Activated CD4-positive, alpha-beta T cell treated with anti-CD3 and anti-CD28 coated beads for 48 hours (primary cell): Measurements from ENCODE around the gene BAG5.

Source experiments
- DNase-seq: peaks from one replicate; pipeline ENCODE4 v3.0.0-alpha.2; 2020

The BAG5 gene

DNA sequence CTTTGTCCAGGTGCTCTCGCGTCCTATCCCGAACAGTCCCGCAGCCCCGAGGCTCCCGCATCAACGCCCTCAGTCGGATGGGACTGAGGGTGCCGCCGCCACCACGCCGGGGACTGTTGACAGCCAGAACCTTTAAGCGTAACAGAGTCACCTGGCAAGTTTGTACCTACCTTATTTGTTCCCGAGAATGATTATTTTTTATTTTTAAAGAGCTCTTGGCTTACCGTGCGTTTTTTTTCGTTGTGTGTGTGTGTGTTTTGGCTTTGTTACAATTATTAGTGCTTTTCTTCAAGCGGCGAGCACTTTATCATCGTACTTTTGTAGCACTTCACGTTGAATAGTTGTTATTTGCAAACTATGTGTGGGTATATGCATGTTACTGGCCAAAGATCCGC, 766 bp upstream of the BAG5 start:
- no peak for DNase-seq

DNA sequence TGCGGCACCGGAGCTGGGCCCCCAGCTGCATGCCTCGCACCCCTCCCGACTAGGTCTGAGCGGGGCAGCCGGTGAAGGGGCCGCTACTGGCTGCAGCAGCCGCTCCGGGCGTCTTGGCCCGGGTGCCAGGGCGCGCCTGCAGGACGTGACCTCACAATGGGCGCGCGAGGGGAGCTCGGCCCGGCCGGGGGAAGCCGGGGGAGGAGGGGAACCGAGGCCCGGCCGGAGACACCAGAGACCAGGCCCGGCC, 353 bp downstream of the BAG5 start:
- DNase-seq: no peak

- peak; percentile 63 for DNase-seq
These were observed 877 bp downstream of the BAG5 start for GRCh38 chr14:103561381-103562178.

- DNase-seq: no peak
These were observed 1.8 kb downstream of the BAG5 start for GRCh38 chr14:103560691-103561090.

- no peak for DNase-seq
These were observed 2.7 kb downstream of the BAG5 start for GRCh38 chr14:103559766-103560165.

GRCh38 chr14:103558071-103558882, 4.2 kb downstream of the BAG5 start:
- DNase-seq: no peak

- DNase-seq: no peak
These were observed 5.3 kb downstream of the BAG5 start for GRCh38 chr14:103556946-103557758.

- DNase-seq: no peak
These were observed 6.7 kb downstream of the BAG5 start for GRCh38 chr14:103555559-103556337.

- no peak for DNase-seq
These were observed 9.6 kb downstream of the BAG5 start for GRCh38 chr14:103552846-103553210.

- no peak for DNase-seq
These were observed 10.2 kb downstream of the BAG5 start for GRCh38 chr14:103552011-103552845.

DNA sequence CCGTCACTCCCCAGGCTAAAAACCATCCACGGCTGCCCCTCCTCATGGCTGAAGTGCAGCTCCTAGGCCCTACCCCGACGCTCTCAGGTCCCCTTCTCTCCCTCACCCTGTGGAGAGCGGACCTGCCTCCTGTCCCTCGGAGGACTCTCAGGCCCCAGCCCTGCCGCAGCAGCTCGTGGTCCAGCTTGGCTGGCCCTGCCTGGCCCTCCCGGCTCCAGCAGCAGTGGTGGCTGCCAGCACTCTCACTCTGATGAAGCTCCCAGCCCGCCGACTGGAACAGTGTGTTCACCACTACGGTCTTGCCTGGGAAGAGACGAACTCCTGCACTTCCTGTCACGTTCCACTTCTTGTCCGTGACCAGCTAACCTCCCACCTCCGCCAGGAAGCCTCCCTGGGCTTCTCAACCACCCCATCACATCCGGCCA, 11.1 kb downstream of the BAG5 start:
- DNase-seq: no peak

DNA sequence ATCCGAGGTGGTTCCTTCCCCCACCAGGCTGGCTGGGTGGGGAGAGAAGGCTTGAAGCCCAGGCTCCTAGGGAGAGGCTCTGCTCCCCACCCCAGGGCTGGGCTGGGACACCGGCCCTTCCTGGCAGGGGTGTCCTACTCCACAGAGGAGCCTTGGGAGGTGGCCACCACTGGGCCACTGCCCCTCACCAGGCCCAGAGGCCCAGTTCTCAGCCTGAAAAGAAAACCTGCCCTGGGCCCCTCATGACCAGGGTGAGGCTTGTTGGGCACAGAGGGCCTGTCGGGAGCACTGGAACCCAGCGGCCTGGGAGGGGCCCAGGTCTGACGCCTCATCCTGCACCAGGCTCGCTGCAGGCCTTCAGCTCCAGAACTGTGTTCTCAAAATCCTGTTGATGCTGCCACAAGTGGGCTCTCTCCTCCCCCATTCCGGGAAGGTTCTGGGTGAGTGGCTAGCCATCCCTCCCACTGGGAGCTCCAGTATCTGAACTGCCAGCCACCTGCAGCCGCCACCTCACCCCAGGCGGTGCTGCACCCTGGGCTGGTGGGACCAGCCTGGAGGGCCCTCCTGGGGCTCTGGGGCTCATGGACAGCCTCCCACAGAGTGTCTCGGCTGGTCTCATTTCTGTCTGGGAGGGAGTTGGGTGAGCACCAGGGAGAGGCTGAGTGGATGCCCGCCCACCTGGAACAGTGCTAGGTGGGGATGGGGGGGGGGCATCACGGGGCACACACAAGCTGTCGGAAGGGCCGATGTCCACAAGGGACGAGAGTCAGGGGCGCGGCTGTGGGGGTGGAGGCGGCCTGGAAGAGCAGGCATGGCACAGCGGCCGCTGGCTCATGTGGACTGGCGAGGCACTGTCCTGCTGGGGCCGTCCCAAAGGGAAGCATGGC, 11.8 kb downstream of the BAG5 start:
- no peak for DNase-seq

DNA sequence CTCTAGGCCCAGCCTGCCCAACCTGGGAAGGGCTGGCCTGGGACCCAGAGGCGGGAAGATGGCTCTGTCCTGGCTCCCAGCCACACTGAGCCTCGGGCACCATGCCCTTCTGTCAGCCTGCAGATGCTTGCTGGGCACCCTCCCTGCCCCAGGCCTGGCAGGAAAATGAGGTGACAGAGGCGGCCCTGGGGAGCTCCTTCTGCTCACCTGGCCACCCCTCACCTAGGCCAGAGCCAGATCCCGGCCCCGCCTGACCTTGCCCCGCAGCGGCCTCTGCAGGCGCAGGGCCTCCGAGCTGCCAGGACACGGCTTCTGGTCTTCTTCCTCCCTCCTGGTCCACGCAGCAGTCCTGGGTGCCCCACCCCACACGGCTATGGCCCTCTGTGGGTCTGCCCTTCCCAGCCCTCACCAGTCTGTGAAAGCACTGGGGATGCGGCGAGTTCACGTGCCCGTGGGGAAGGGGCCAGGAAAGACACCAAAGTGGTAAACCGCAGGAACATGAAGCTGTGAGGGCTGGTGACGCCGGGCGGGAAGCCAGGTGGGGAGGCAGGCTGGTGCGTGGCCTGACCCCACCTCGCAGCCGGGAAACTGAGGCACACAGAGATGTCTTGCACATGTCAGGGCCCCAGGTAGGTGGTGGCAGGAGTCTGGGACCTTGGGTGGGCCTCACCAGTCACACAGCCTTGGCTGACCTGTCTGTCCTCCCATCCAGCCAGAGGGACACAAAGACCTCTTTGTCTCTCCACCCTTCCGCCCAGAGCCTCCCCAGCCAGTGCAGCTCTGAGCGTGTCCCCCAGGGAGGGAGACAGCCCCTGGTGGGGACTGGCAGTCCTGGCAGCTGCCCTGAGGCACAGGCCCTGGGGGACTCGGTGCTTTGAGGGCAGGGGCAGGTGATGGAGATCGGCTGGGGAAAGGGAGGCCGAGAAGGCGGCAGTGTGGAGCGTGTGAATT, 12.8 kb downstream of the BAG5 start:
- DNase-seq: no peak

- DNase-seq: no peak
These were observed 13.8 kb downstream of the BAG5 start for GRCh38 chr14:103548463-103549351.

DNA sequence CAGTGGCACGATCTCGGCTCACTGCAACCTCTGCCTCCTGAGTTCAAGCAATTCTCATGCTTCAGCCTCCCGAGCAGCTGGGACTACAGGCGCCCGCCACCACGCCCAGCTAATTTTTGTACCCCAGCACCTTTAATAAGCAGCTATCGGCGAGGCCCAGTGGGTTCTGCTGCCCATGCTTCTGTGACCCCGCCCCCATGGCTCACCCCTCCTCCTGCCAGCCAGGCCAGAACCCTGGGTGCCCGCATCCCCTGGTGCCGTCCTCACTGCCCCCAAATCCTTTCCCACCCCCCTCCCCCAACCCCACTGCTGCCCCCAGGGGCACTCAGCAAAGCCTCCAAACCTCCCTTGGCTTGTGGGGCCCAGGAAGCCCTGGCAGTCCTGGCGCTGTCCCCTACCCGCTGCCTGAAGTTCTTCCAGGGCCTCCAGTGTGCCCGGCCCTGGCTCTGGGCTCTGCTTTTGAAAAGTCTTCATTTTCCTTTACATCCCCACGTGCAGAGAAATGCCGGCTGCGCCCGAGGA, 14.5 kb downstream of the BAG5 start:
- DNase-seq: no peak

DNA sequence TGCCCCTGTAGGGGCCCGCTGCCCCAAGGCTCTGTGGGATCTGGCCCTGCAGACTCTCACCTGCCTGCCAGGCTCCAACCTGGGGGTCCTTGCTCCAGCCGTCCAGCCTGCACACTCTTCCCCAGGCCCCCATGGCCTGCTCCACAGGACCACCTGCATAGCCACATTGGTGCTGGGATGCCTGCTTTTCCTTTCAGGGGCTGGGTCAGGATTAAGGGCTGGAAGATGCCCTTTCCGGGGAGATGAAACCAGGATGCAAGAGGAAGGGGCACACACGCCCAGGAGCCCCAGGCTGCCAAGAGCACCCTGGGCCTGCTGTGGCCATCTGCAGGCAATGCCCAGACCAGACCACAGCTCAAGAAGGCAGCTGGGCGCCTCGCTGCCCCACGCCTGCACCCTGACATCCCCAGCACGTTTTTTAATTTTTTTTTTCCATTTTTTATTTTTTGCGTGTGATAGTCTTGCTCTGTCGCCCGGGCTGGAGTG, 15.0 kb downstream of the BAG5 start:
- no peak for DNase-seq

GRCh38 chr14:103546652-103547454, 15.6 kb downstream of the BAG5 start:
- DNase-seq: peak; percentile 85
